H9 (cell line): ENCODE measurements around the gene CRYM. TPM values are rescaled to one million over a fixed set of nuclear protein-coding genes. Genes with fewer than 3 reads are reported as not detected.

Experiments
- DNase-seq: peaks from one replicate; pipeline ENCODE4 v3.0.0-alpha.2; 2017
- H2AFZ ChIP-seq: one replicate; pipeline ENCODE4 v1.6.1; 2013; ENCODE audit warnings: mild to moderate bottlenecking, low read length, control low read depth, moderate library complexity
- H2AK5ac ChIP-seq: 2 replicates; pipeline ENCODE4 v1.6.1; 2013; ENCODE audit warnings: low read length, control low read depth, mixed read lengths; ENCODE audit not compliant: insufficient read length
- H2BK120ac ChIP-seq: one replicate; pipeline ENCODE4 v1.6.1; 2013; ENCODE audit warnings: low read depth, mild to moderate bottlenecking, low read length, control low read depth, inconsistent platforms; ENCODE audit not compliant: poor library complexity, severe bottlenecking
- H2BK12ac ChIP-seq: 2 replicates; pipeline ENCODE4 v1.6.1; 2013; ENCODE audit warnings: low read length, control low read depth, mixed read lengths, low read depth; ENCODE audit not compliant: insufficient read length
- H2BK15ac ChIP-seq: 2 replicates; pipeline ENCODE4 v1.6.1; 2013; ENCODE audit warnings: low read depth, low read length, control low read depth
- H2BK20ac ChIP-seq: one replicate; pipeline ENCODE4 v1.6.1; 2013; ENCODE audit warnings: low read depth, mild to moderate bottlenecking, low read length, control low read depth, inconsistent platforms; ENCODE audit not compliant: poor library complexity, severe bottlenecking
- H2BK5ac ChIP-seq: 2 replicates; pipeline ENCODE4 v1.6.1; 2013; ENCODE audit warnings: low read length, control low read depth, mixed read lengths; ENCODE audit not compliant: insufficient read length
- H3K14ac ChIP-seq: 2 replicates; pipeline ENCODE4 v1.6.1; 2013; ENCODE audit warnings: low read length, control low read depth; ENCODE audit not compliant: insufficient read depth
- H3K18ac ChIP-seq: 2 replicates; pipeline ENCODE4 v1.6.1; 2013; ENCODE audit warnings: low read depth, mild to moderate bottlenecking, mixed read lengths, low read length, control low read depth; ENCODE audit not compliant: insufficient read length
- H3K23ac ChIP-seq: 2 replicates; pipeline ENCODE4 v1.6.1; 2013; ENCODE audit warnings: low read length, control low read depth, mixed read lengths, low read depth; ENCODE audit not compliant: insufficient read length
- H3K23me2 ChIP-seq: 2 replicates; pipeline ENCODE4 v1.6.1; 2013; ENCODE audit warnings: low read depth, mild to moderate bottlenecking, mixed read lengths, low read length, control low read depth; ENCODE audit not compliant: insufficient read length, poor library complexity, severe bottlenecking
- H3K27ac ChIP-seq: 2 replicates; pipeline ENCODE4 v1.5.1; 2013; ENCODE audit warnings: low read length, control low read depth, mixed read lengths, low read depth; ENCODE audit not compliant: insufficient read length
- H3K27me3 ChIP-seq: 2 replicates; pipeline ENCODE4 v1.6.1; 2013; ENCODE audit warnings: low read length, control low read depth, inconsistent platforms; ENCODE audit not compliant: insufficient read depth
- H3K4ac ChIP-seq: 2 replicates; pipeline ENCODE4 v1.6.1; 2013; ENCODE audit warnings: low read depth, mild to moderate bottlenecking, control low read depth, inconsistent platforms, low read length, moderate library complexity
- H3K4me1 ChIP-seq: 2 replicates; pipeline ENCODE4 v1.6.1; 2013; ENCODE audit warnings: low read length, control low read depth, inconsistent platforms; ENCODE audit not compliant: insufficient read depth
- H3K4me2 ChIP-seq: 2 replicates; pipeline ENCODE4 v1.6.1; 2013; ENCODE audit warnings: low read length, control low read depth, mixed read lengths; ENCODE audit not compliant: insufficient read length, insufficient read depth
- H3K56ac ChIP-seq: 2 replicates; pipeline ENCODE4 v1.6.1; 2013; ENCODE audit warnings: low read depth, mild to moderate bottlenecking, mixed read lengths, low read length, control low read depth; ENCODE audit not compliant: insufficient read length
- H3K79me1 ChIP-seq: 2 replicates; pipeline ENCODE4 v1.6.1; 2013; ENCODE audit warnings: low read depth, mild to moderate bottlenecking, moderate library complexity, low read length, control low read depth, inconsistent platforms; ENCODE audit not compliant: insufficient read depth, poor library complexity, severe bottlenecking
- H3K79me2 ChIP-seq: 2 replicates; pipeline ENCODE4 v1.6.1; 2013; ENCODE audit warnings: low read length, control low read depth, inconsistent platforms; ENCODE audit not compliant: insufficient read depth
- H3K9ac ChIP-seq: 2 replicates; pipeline ENCODE4 v1.6.1; 2013; ENCODE audit warnings: low read length, control low read depth, mixed read lengths; ENCODE audit not compliant: insufficient read length; ENCODE audit errors: extremely low read depth
- H3K9me3 ChIP-seq: one replicate; pipeline ENCODE4 v1.6.1; 2013; ENCODE audit warnings: low read depth, low read length, inconsistent platforms; ENCODE audit not compliant: control insufficient read depth
- H3T11ph ChIP-seq: one replicate; pipeline ENCODE4 v1.6.1; 2013; ENCODE audit warnings: mild to moderate bottlenecking, low read length, control low read depth, inconsistent platforms
- H4K20me1 ChIP-seq: one replicate; pipeline ENCODE4 v1.6.1; 2013; ENCODE audit not compliant: control insufficient read depth, insufficient read length, insufficient read depth
- H4K5ac ChIP-seq: 2 replicates; pipeline ENCODE4 v1.6.1; 2013; ENCODE audit warnings: low read depth, mild to moderate bottlenecking, mixed read lengths, low read length, control low read depth; ENCODE audit not compliant: insufficient read length
- H4K8ac ChIP-seq: replicated peaks from 2 replicates; pipeline ENCODE4 v1.6.1; 2013; ENCODE audit warnings: low read length, control low read depth, mixed read lengths, low read depth; ENCODE audit not compliant: insufficient read length
- H4K91ac ChIP-seq: 2 replicates; pipeline ENCODE4 v1.6.1; 2013; ENCODE audit warnings: low read depth, mild to moderate bottlenecking, moderate library complexity, mixed read lengths, low read length, control low read depth; ENCODE audit not compliant: insufficient read length
- H3K27ac Mint-ChIP-seq, 3 experiments: 2 replicates in 2 of 3; 3 replicates in 1 of 3; pipeline ENCODE4 v1.8.0; 2020 to 2021; ENCODE audit warnings: mixed read lengths in 3 of 3, mild to moderate bottlenecking in 1 of 3, moderate library complexity in 1 of 3
- H3K27me3 Mint-ChIP-seq: 2 replicates; pipeline ENCODE4 v1.8.0; 2021; ENCODE audit warnings: low read depth, mild to moderate bottlenecking, moderate library complexity, mixed read lengths
- H3K36me3 Mint-ChIP-seq, 3 experiments: 2 replicates in 2 of 3; 3 replicates in 1 of 3; pipeline ENCODE4 v1.8.0; 2020 to 2021; ENCODE audit warnings: low read depth in 3 of 3, mixed read lengths in 3 of 3; ENCODE audit not compliant: insufficient read depth in 1 of 3
- H3K4me1 Mint-ChIP-seq, 2 experiments: 2 replicates each; pipeline ENCODE4 v1.8.0; 2020; ENCODE audit warnings: mixed read lengths in 2 of 2
- H3K4me3 Mint-ChIP-seq, 2 experiments: 2 replicates in 1 of 2; 3 replicates in 1 of 2; pipeline ENCODE4 v1.8.0; 2020 to 2021; ENCODE audit warnings: mild to moderate bottlenecking in 2 of 2, mixed read lengths in 2 of 2, moderate library complexity in 1 of 2
- H3K9me3 Mint-ChIP-seq, 2 experiments: 2 replicates in 1 of 2; 3 replicates in 1 of 2; pipeline ENCODE4 v1.8.0; 2020; ENCODE audit warnings: mild to moderate bottlenecking in 2 of 2, mixed read lengths in 2 of 2, moderate library complexity in 1 of 2
- CTCF ChIP-seq: fragments of 200-600 bp; sonication (generic); conservative IDR thresholded peaks from 3 replicates; pipeline ENCODE4 v1.8.0; 2021; ENCODE audit warnings: antibody characterized with exemption, mild to moderate bottlenecking
- WGBS: extraction: QIAGEN DNeasy Blood & Tissue Kit; methylation state at CpG from one replicate; pipeline ENCODE4 v1.1.7; 2013; ENCODE audit warnings: missing lambda C conversion rate, low lambda C conversion rate, mixed read lengths; ENCODE audit not compliant: insufficient read length; ENCODE audit errors: extremely low coverage; 5-methylcytosine and 5-hydroxymethylcytosine counted together
- total RNA-seq: library from RNA; stranded (reverse); gene quantifications from 2 replicates; pipeline ENCODE4 v1.2.1, GENCODE V29; 2021

The CRYM gene
- total RNA-seq, 1 experiment from 2014 or later = 17.8 TPM

- H2AK5ac ChIP-seq = no peak overlapping the region
- H2AFZ ChIP-seq = no peak overlapping the region
- H4K8ac ChIP-seq = no peak overlapping the region
- no peak overlapping the region for H3K56ac ChIP-seq
- H2BK12ac ChIP-seq = no peak overlapping the region
- H3K23ac ChIP-seq = no peak overlapping the region
- no peak overlapping the region for H3K9ac ChIP-seq
- no peaks in the 10 kb centered on the region for H3K9me3 ChIP-seq
- no peak overlapping the region for H2BK20ac ChIP-seq
- H2BK5ac ChIP-seq = no peak overlapping the region
- Mint-ChIP-seq H3K36me3 (peaks cover 0 to 6% (median 0%) of the 10 kb centered on the region in 3 experiments; a peak in 1 of 7 replicates), H3K4me1 (peaks cover 26 to 27% of the 10 kb centered on the region in 2 experiments), H3K27ac (peak overlapping the region in 2 of 3 experiments; percentile 2 to 9; a peak in 1 of 7 replicates), H3K4me3 (no peak overlapping the region), H3K27me3 (peaks cover 20% of the 10 kb centered on the region), H3K9me3 (no peaks in the 10 kb centered on the region)
- H3T11ph ChIP-seq = no peak overlapping the region
- no peak overlapping the region for H3K27ac ChIP-seq
- H3K4me2 ChIP-seq = no peak overlapping the region
- no peak overlapping the region for H4K91ac ChIP-seq
- H3K4me1 ChIP-seq = peaks cover 6% of the 10 kb centered on the region
- H3K18ac ChIP-seq = no peak overlapping the region
- H2BK120ac ChIP-seq = no peak overlapping the region
- no peaks in the 10 kb centered on the region for H3K79me2 ChIP-seq
- no peak overlapping the region for H3K14ac ChIP-seq
- H3K79me1 ChIP-seq = no peaks in the 10 kb centered on the region
- H4K20me1 ChIP-seq = no peaks in the 10 kb centered on the region
- TF ChIP-seq CTCF = no peak
- H4K5ac ChIP-seq = no peak overlapping the region
- no peaks in the 10 kb centered on the region for H3K23me2 ChIP-seq
- H3K27me3 ChIP-seq = no peaks in the 10 kb centered on the region
- no peak for DNase-seq
- H3K4ac ChIP-seq = no peak overlapping the region
- no peak overlapping the region for H2BK15ac ChIP-seq
- no CpG with 5 or more reads among the region's 2 CpGs for WGBS
Measured at GRCh38 chr16:21272253-21272652, 5.8 kb downstream of the CRYM start.
